Spinal cord (tissue), 10 donors: ENCODE data around the gene DIAPH1. TPM values are rescaled to one million over a fixed set of nuclear protein-coding genes. Genes with fewer than 3 reads are reported as not detected.
A peak's percentile ranks its signal among the peaks of the same experiment; 100 is the strongest.

ENCODE experiments used
- DNase-seq, 6 donors: peaks; one replicate each; pipeline versions ENCODE4 v3.0.0 to v3.0.0-alpha.2; 2013 to 2015; ENCODE audit warnings: low spot score in 6 of 6, low read depth in 4 of 6
- H3K27ac ChIP-seq: one replicate; pipeline ENCODE4 v1.5.1; 2013; ENCODE audit warnings: low read depth, low read length, control low read depth
- H3K27me3 ChIP-seq: one replicate; pipeline ENCODE4 v1.6.1; 2013; ENCODE audit warnings: low read length; ENCODE audit not compliant: control insufficient read depth, insufficient read depth
- H3K36me3 ChIP-seq: one replicate; pipeline ENCODE4 v1.6.1; 2013; ENCODE audit warnings: low read length; ENCODE audit not compliant: control insufficient read depth, insufficient read depth
- H3K4me1 ChIP-seq: one replicate; pipeline ENCODE4 v1.6.1; 2013; ENCODE audit warnings: low read length; ENCODE audit not compliant: control insufficient read depth, insufficient read depth
- H3K4me3 ChIP-seq: one replicate; pipeline ENCODE4 v1.5.1; 2013; ENCODE audit warnings: low read depth, low read length, control low read depth
- H3K9me3 ChIP-seq: one replicate; pipeline ENCODE4 v1.6.1; 2013; ENCODE audit warnings: low read length; ENCODE audit not compliant: control insufficient read depth, insufficient read depth
- WGBS: methylation state at CpG from one replicate; pipeline ENCODE4 v1.1.5; 2013; ENCODE audit warnings: missing lambda C conversion rate; ENCODE audit not compliant: insufficient coverage; 5-methylcytosine and 5-hydroxymethylcytosine counted together
- polyA plus RNA-seq, 2 donors: library from polyadenylated mRNA; unstranded; fragments of 120-200 nt; gene quantifications; one replicate each; pipeline ENCODE4 v1.2.1, GENCODE V29; 2013; ENCODE audit not compliant: insufficient read length in 2 of 2
- total RNA-seq, 2 donors: library from RNA; depleted of rRNA in 1 of 2; stranded (reverse); fragments of 120-200 nt in 1 of 2; fragments of >200 nt in 1 of 2; gene quantifications; one replicate each; pipeline versions ENCODE4 v1.2.3 to v1.2.4, GENCODE V29; 2013 to 2014
- donor health status: healthy.

Gene DIAPH1
- total and polyA plus RNA-seq, 4 donors: 23.6 to 44.4 (median 31.1) TPM

- H3K27ac ChIP-seq: peak overlapping the region; percentile 97
- 7% methylated on average over 8 of the region's 28 CpGs for WGBS
- H3K4me1 ChIP-seq: peaks cover 90% of the 10 kb centered on the region
- peak overlapping the region; percentile 70 for H3K4me3 ChIP-seq
- DNase-seq: peak in 2 of 6 donors; percentile 86 to 89
- H3K36me3 ChIP-seq: peaks cover 51% of the 10 kb centered on the region
- H3K9me3 ChIP-seq: no peaks in the 10 kb centered on the region
- H3K27me3 ChIP-seq: no peaks in the 10 kb centered on the region
Measured at GRCh38 chr5:141512390-141512910, 106.3 kb downstream of the DIAPH1 start.

- H3K4me3 ChIP-seq: peak overlapping the region; percentile 70
- no peaks in the 10 kb centered on the region for H3K27me3 ChIP-seq
- 72% methylated on average over 2 of the region's 4 CpGs for WGBS
- no peak for DNase-seq
- peaks cover 57% of the 10 kb centered on the region for H3K36me3 ChIP-seq
- H3K4me1 ChIP-seq: peaks cover 96% of the 10 kb centered on the region
- no peaks in the 10 kb centered on the region for H3K9me3 ChIP-seq
- H3K27ac ChIP-seq: peak overlapping the region; percentile 97
Measured at GRCh38 chr5:141511771-141512325, 107.0 kb downstream of the DIAPH1 start.

- H3K9me3 ChIP-seq: no peaks in the 10 kb centered on the region
- no peaks in the 10 kb centered on the region for H3K27me3 ChIP-seq
- no peak overlapping the region for H3K4me3 ChIP-seq
- H3K27ac ChIP-seq: peak overlapping the region; percentile 3
- no peak for DNase-seq
- H3K4me1 ChIP-seq: peaks cover 96% of the 10 kb centered on the region
- 84% methylated on average over 4 of the region's 14 CpGs for WGBS
- peaks cover 58% of the 10 kb centered on the region for H3K36me3 ChIP-seq
Measured at GRCh38 chr5:141510850-141511601, 107.8 kb downstream of the DIAPH1 start.

- Histone ChIP-seq H3K36me3 (peaks cover 65% of the 10 kb centered on the region), H3K4me3 (no peak overlapping the region), H3K27me3 (no peaks in the 10 kb centered on the region), H3K9me3 (no peaks in the 10 kb centered on the region), H3K27ac (peak overlapping the region; percentile 95), H3K4me1 (peaks cover 93% of the 10 kb centered on the region)
- no peak for DNase-seq
- WGBS: 67% methylated on average over 1 of the region's 9 CpGs
Measured at GRCh38 chr5:141510160-141510559, 108.6 kb downstream of the DIAPH1 start.

- Histone ChIP-seq H3K27ac (peak overlapping the region; percentile 95), H3K4me1 (peaks cover 83% of the 10 kb centered on the region), H3K9me3 (no peaks in the 10 kb centered on the region), H3K36me3 (peaks cover 75% of the 10 kb centered on the region), H3K4me3 (peak overlapping the region; percentile 16), H3K27me3 (no peaks in the 10 kb centered on the region)
- 7% methylated on average over 13 of the region's 23 CpGs for WGBS
- peak in 4 of 6 donors; percentile 73 to 93 (median 86) for DNase-seq
Measured at GRCh38 chr5:141508798-141509611, 109.8 kb downstream of the DIAPH1 start.

GRCh38 chr5:141508440-141508797 lies 110.4 kb downstream of the DIAPH1 start:
- Histone ChIP-seq H3K4me3 (no peak overlapping the region), H3K27me3 (no peaks in the 10 kb centered on the region), H3K27ac (peak overlapping the region; percentile 95), H3K9me3 (no peaks in the 10 kb centered on the region), H3K36me3 (peaks cover 79% of the 10 kb centered on the region), H3K4me1 (peaks cover 77% of the 10 kb centered on the region)
- WGBS: 2% methylated on average over 8 of the region's 9 CpGs
- DNase-seq: no peak

GRCh38 chr5:141507387-141508091 lies 111.3 kb downstream of the DIAPH1 start:
- WGBS: 23% methylated on average over 6 of the region's 11 CpGs
- H3K27me3 ChIP-seq: no peaks in the 10 kb centered on the region
- peaks cover 69% of the 10 kb centered on the region for H3K4me1 ChIP-seq
- peak in 1 of 6 donors; percentile 61 for DNase-seq
- no peak overlapping the region for H3K4me3 ChIP-seq
- peak overlapping the region; percentile 95 for H3K27ac ChIP-seq
- H3K36me3 ChIP-seq: peaks cover 85% of the 10 kb centered on the region
- H3K9me3 ChIP-seq: no peaks in the 10 kb centered on the region

GRCh38 chr5:141506381-141507155 lies 112.2 kb downstream of the DIAPH1 start:
- no peak for DNase-seq
- Histone ChIP-seq H3K27ac (peak overlapping the region; percentile 95), H3K9me3 (no peaks in the 10 kb centered on the region), H3K36me3 (peaks cover 80% of the 10 kb centered on the region), H3K27me3 (no peaks in the 10 kb centered on the region), H3K4me1 (peaks cover 65% of the 10 kb centered on the region), H3K4me3 (no peak overlapping the region)
- 60% methylated on average over 3 of the region's 8 CpGs for WGBS
